Astrocyte (in vitro differentiated cells and primary cell): ENCODE results near the gene KRTAP2-1. TPM values are rescaled to one million over a fixed set of nuclear protein-coding genes. Genes with fewer than 3 reads are reported as not detected.
"Not testable (repeated sequence)": the region's sequence is repeated elsewhere in the genome, so short reads cannot be mapped to it uniquely, and the experiment has no call there.

Source experiments
- DNase-seq: peaks from one replicate; pipeline ENCODE4 v3.0.0-alpha.2; 2010; ENCODE audit warnings: low read depth
- FAIRE-seq: peaks from 2 replicates; lab custom pipeline; 2011; peaks lifted over from hg19 to GRCh38; lab: Jason Lieb, UNC
- H2AFZ ChIP-seq: 2 replicates; pipeline ENCODE4 v1.6.0; 2012; ENCODE audit warnings: low read depth, low read length, inconsistent platforms
- H3K27ac ChIP-seq: 2 replicates; pipeline ENCODE4 v1.5.1; 2011; ENCODE audit warnings: low read depth, low read length, inconsistent platforms
- H3K27me3 ChIP-seq: 2 replicates; pipeline ENCODE4 v1.6.0; 2011; ENCODE audit warnings: low read length, inconsistent platforms; ENCODE audit not compliant: insufficient read depth
- H3K36me3 ChIP-seq: 2 replicates; pipeline ENCODE4 v1.5.1; 2011; ENCODE audit warnings: low read length, inconsistent platforms; ENCODE audit not compliant: insufficient read depth
- H3K4me1 ChIP-seq: 2 replicates; pipeline ENCODE4 v1.5.1; 2011; ENCODE audit warnings: low read length, inconsistent platforms; ENCODE audit not compliant: insufficient read depth
- H3K4me2 ChIP-seq: 2 replicates; pipeline ENCODE4 v1.6.0; 2012; ENCODE audit warnings: low read length, inconsistent platforms
- H3K4me3 ChIP-seq: 2 replicates; pipeline ENCODE4 v1.5.1; 2011; ENCODE audit warnings: low read depth, mild to moderate bottlenecking, low read length, inconsistent platforms; ENCODE audit not compliant: insufficient read depth
- H3K79me2 ChIP-seq: 2 replicates; pipeline ENCODE4 v1.6.0; 2012; ENCODE audit warnings: mild to moderate bottlenecking, low read length, inconsistent platforms; ENCODE audit not compliant: insufficient read depth
- H3K9ac ChIP-seq: 2 replicates; pipeline ENCODE4 v1.6.0; 2012; ENCODE audit warnings: mild to moderate bottlenecking, low read length, inconsistent platforms
- H3K9me3 ChIP-seq: 2 replicates; pipeline ENCODE4 v1.5.1; 2012; ENCODE audit warnings: low read depth, mild to moderate bottlenecking, low read length, inconsistent platforms; ENCODE audit not compliant: insufficient read depth
- H4K20me1 ChIP-seq: 2 replicates; pipeline ENCODE4 v1.6.0; 2012; ENCODE audit warnings: low read length, inconsistent platforms; ENCODE audit not compliant: insufficient read depth
- H3K27ac Mint-ChIP-seq: one replicate; pipeline ENCODE4 v1.8.0; 2021; ENCODE audit warnings: mild to moderate bottlenecking, mixed read lengths; ENCODE audit not compliant: unreplicated experiment
- H3K27me3 Mint-ChIP-seq: one replicate; pipeline ENCODE4 v1.8.0; 2021; ENCODE audit warnings: low read depth, mixed read lengths; ENCODE audit not compliant: unreplicated experiment
- H3K36me3 Mint-ChIP-seq: one replicate; pipeline ENCODE4 v1.8.0; 2021; ENCODE audit warnings: low read depth, mixed read lengths; ENCODE audit not compliant: unreplicated experiment
- H3K4me1 Mint-ChIP-seq: one replicate; pipeline ENCODE4 v1.8.0; 2021; ENCODE audit warnings: low read depth, mixed read lengths; ENCODE audit not compliant: unreplicated experiment
- H3K4me3 Mint-ChIP-seq: one replicate; pipeline ENCODE4 v1.8.0; 2021; ENCODE audit warnings: mild to moderate bottlenecking, moderate library complexity, mixed read lengths; ENCODE audit not compliant: unreplicated experiment
- H3K9me3 Mint-ChIP-seq: one replicate; pipeline ENCODE4 v1.8.0; 2021; ENCODE audit warnings: mild to moderate bottlenecking, mixed read lengths; ENCODE audit not compliant: unreplicated experiment
- EZH2 ChIP-seq: IDR thresholded peaks from 2 replicates; pipeline ENCODE4 v1.6.1; 2012; ENCODE audit warnings: mild to moderate bottlenecking, low read length, inconsistent platforms; ENCODE audit not compliant: insufficient read depth
- total RNA-seq: library from RNA; stranded (reverse); gene quantifications from 2 replicates; pipeline ENCODE4 v1.2.1, GENCODE V29; 2021
- TF ChIP-seq, protein P1 (sequence below): IDR thresholded peaks from 2 replicates; pipeline ENCODE4 v1.5.1; 2011; ENCODE audit warnings: low read depth, mild to moderate bottlenecking, inconsistent platforms, low read length, moderate library complexity; ENCODE audit not compliant: insufficient read depth

KRTAP2-1 gene
- total RNA-seq, 1 donor from 2014 or later: not detected

DNA sequence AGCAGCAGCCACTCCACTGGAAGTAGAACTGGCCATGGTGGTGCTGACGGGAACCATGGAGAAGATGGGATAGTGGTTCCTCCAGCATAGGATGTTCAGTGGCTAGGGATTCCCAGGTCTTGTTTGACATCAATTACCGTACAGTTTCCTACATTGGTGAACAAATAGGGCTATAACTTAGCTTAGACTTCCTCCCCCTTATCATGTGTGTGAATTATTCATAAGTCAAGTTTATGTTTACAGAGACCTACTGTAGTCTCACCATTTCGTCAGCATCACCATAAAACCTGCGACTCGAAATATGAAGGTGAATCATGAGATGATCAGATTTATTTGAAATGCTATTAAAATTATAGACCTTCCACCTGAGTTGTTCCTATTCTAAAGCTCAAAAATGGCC lies 11.6 kb upstream of the KRTAP2-1 start:
- H3K9me3 ChIP-seq: no peaks in the 10 kb centered on the region
- no peaks in the 10 kb centered on the region for H3K79me2 ChIP-seq
- no peak overlapping the region for H3K4me3 ChIP-seq
- H3K4me1 Mint-ChIP-seq: peaks cover 42% of the 10 kb centered on the region
- no peaks in the 10 kb centered on the region for H3K27me3 ChIP-seq
- no peaks in the 10 kb centered on the region for H4K20me1 ChIP-seq
- H2AFZ ChIP-seq: peak overlapping the region; percentile 33
- peak overlapping the region; percentile 98 for H3K27ac Mint-ChIP-seq
- no peaks in the 10 kb centered on the region for H3K27me3 Mint-ChIP-seq
- FAIRE-seq: no peak
- TF ChIP-seq, protein P1, sequence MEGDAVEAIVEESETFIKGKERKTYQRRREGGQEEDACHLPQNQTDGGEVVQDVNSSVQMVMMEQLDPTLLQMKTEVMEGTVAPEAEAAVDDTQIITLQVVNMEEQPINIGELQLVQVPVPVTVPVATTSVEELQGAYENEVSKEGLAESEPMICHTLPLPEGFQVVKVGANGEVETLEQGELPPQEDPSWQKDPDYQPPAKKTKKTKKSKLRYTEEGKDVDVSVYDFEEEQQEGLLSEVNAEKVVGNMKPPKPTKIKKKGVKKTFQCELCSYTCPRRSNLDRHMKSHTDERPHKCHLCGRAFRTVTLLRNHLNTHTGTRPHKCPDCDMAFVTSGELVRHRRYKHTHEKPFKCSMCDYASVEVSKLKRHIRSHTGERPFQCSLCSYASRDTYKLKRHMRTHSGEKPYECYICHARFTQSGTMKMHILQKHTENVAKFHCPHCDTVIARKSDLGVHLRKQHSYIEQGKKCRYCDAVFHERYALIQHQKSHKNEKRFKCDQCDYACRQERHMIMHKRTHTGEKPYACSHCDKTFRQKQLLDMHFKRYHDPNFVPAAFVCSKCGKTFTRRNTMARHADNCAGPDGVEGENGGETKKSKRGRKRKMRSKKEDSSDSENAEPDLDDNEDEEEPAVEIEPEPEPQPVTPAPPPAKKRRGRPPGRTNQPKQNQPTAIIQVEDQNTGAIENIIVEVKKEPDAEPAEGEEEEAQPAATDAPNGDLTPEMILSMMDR: no peak
- no peak for TF ChIP-seq EZH2
- H3K4me2 ChIP-seq: peak overlapping the region; percentile 62
- H3K9me3 Mint-ChIP-seq: peaks cover 2% of the 10 kb centered on the region
- peak; percentile 19 for DNase-seq
- peak overlapping the region; percentile 43 for H3K9ac ChIP-seq
- H3K27ac ChIP-seq: peak overlapping the region; percentile 94
- no peak overlapping the region for H3K4me3 Mint-ChIP-seq
- H3K4me1 ChIP-seq: peaks cover 44% of the 10 kb centered on the region
- no peaks in the 10 kb centered on the region for H3K36me3 Mint-ChIP-seq
- no peaks in the 10 kb centered on the region for H3K36me3 ChIP-seq

DNA sequence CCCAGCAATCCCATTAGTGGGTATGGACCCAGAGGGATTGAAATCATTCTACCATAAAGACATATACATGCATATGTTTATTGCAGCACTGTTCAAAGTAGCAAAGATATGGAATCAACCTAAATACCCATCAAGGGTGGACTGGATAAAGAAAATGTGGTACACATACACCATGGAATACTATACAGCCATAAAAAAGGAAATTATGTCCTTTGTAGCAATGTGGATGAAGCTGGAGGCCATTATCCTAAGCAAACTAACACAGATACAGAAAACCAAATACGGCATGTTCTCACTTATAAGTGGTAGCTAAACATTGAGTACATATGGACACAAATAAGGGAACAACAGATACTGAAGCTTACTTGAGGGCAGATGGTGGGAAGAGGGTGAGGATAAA lies 10.4 kb upstream of the KRTAP2-1 start:
- no peak overlapping the region for H3K4me3 ChIP-seq
- H2AFZ ChIP-seq: no peak overlapping the region
- no peak overlapping the region for H3K27ac Mint-ChIP-seq
- no peak overlapping the region for H3K4me3 Mint-ChIP-seq
- H3K79me2 ChIP-seq: no peaks in the 10 kb centered on the region
- no peaks in the 10 kb centered on the region for H4K20me1 ChIP-seq
- TF ChIP-seq, protein P1: no peak
- no peak for TF ChIP-seq EZH2
- no peaks in the 10 kb centered on the region for H3K27me3 ChIP-seq
- no peak overlapping the region for H3K27ac ChIP-seq
- H3K9me3 Mint-ChIP-seq: peaks cover 2% of the 10 kb centered on the region
- FAIRE-seq (no peak), DNase-seq (no peak)
- H3K4me1 Mint-ChIP-seq: peaks cover 42% of the 10 kb centered on the region
- H3K9me3 ChIP-seq: no peaks in the 10 kb centered on the region
- H3K27me3 Mint-ChIP-seq: no peaks in the 10 kb centered on the region
- H3K36me3 ChIP-seq: no peaks in the 10 kb centered on the region
- no peak overlapping the region for H3K4me2 ChIP-seq
- H3K4me1 ChIP-seq: peaks cover 34% of the 10 kb centered on the region
- H3K9ac ChIP-seq: no peak overlapping the region
- no peaks in the 10 kb centered on the region for H3K36me3 Mint-ChIP-seq

DNA sequence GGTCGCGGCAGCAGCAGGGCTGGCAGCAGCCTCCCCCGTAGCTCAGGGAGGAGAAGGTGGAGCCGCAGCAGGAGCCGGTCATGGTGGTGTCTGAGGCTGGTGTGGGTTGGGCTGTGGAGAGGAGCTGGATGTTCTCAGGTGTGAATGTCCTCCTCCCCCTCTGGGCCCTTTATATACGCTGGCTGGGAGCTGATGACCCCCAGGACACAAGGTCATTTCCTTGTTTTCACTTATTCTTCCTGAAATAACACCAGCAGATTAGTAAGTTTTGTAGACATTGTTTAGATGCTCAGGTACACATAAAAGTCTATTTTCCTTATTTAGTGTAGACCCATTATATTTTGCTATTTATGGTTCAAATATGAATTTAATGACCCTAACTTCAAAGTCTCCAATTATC lies 8.0 kb upstream of the KRTAP2-1 start, which contains the start of gene KRTAP2-2:
Gene KRTAP2-2, minus strand, starts transcription at position 101 of the 400 bp plus-strand sequence. Its CDS starts 19 bp downstream, at position 82.
- H3K36me3 ChIP-seq, H3K9me3 ChIP-seq, H3K4me3 Mint-ChIP-seq, H2AFZ ChIP-seq, H3K36me3 Mint-ChIP-seq, H4K20me1 ChIP-seq, H3K4me2 ChIP-seq, H3K4me3 ChIP-seq, H3K27me3 Mint-ChIP-seq, DNase-seq, H3K9ac ChIP-seq, H3K9me3 Mint-ChIP-seq, H3K27ac Mint-ChIP-seq, H3K79me2 ChIP-seq, H3K27me3 ChIP-seq, H3K27ac ChIP-seq, FAIRE-seq: not testable (repeated sequence)
- peaks cover 16% of the 10 kb centered on the region for H3K4me1 ChIP-seq
- H3K4me1 Mint-ChIP-seq: peaks cover 21% of the 10 kb centered on the region

DNA sequence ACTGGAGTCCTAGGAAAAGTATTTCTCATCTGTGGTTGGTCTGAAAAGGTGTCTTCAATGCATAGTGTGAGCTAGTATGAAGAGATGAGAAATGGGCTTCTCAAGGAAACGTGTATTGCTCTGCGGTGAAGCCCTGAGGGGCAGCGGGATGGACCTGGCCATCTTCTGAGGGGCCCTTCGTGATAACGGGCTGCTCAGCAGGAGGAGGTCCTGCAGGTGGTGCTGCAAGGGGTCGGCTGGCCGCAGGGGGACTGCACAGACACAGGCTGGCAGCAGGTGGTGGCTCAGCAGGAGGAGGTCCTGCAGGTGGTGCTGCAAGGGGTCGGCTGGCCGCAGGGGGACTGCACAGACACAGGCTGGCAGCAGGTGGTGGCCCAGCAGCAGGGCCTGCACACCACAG lies 7.4 kb upstream of the KRTAP2-1 start:
- H3K9me3 ChIP-seq, H3K27ac Mint-ChIP-seq, H3K27me3 Mint-ChIP-seq, H3K27me3 ChIP-seq, H3K27ac ChIP-seq, H3K9me3 Mint-ChIP-seq, H2AFZ ChIP-seq, H3K9ac ChIP-seq, FAIRE-seq, H3K4me3 ChIP-seq, H3K36me3 ChIP-seq, H3K4me2 ChIP-seq, H3K4me3 Mint-ChIP-seq, H4K20me1 ChIP-seq, H3K79me2 ChIP-seq, DNase-seq, H3K36me3 Mint-ChIP-seq: not testable (repeated sequence)
- H3K4me1 ChIP-seq: peaks cover 12% of the 10 kb centered on the region
- H3K4me1 Mint-ChIP-seq: peaks cover 20% of the 10 kb centered on the region
